Ishikawa (cell line): ENCODE data around the gene RXRA.

Source experiments
- CEBPB ChIP-seq: IDR thresholded peaks from 2 replicates; pipeline ENCODE4 v1.6.1; 2012
- CREB1 ChIP-seq: IDR thresholded peaks from 2 replicates; pipeline ENCODE4 v1.6.1; 2012; ENCODE audit warnings: low read depth
- EGR1 ChIP-seq: IDR thresholded peaks from 2 replicates; pipeline ENCODE4 v1.6.1; 2012
- EP300 ChIP-seq: IDR thresholded peaks from 2 replicates; pipeline ENCODE4 v1.6.1; 2012; ENCODE audit warnings: borderline replicate concordance
- FOXM1 ChIP-seq: IDR thresholded peaks from 2 replicates; pipeline ENCODE4 v1.6.1; 2012; ENCODE audit warnings: low read depth, borderline replicate concordance
- MAX ChIP-seq: IDR thresholded peaks from 2 replicates; pipeline ENCODE4 v1.6.1; 2012
- NFIC ChIP-seq: IDR thresholded peaks from 2 replicates; pipeline ENCODE4 v1.6.1; 2012
- RAD21 ChIP-seq: IDR thresholded peaks from 2 replicates; pipeline ENCODE4 v1.6.1; 2012; ENCODE audit warnings: low read depth
- REST ChIP-seq: IDR thresholded peaks from 2 replicates; pipeline ENCODE4 v1.6.1; 2012; ENCODE audit warnings: low read depth, mild to moderate bottlenecking
- TAF1 ChIP-seq: IDR thresholded peaks from 2 replicates; pipeline ENCODE4 v1.6.1; 2012; ENCODE audit warnings: low read depth, mild to moderate bottlenecking
- TCF12 ChIP-seq: IDR thresholded peaks from 2 replicates; pipeline ENCODE4 v1.6.1; 2012; ENCODE audit warnings: low read depth
- TEAD4 ChIP-seq: IDR thresholded peaks from 2 replicates; pipeline ENCODE4 v1.6.1; 2012
- USF1 ChIP-seq: IDR thresholded peaks from 2 replicates; pipeline ENCODE4 v1.6.1; 2012
- YY1 ChIP-seq: IDR thresholded peaks from 2 replicates; pipeline ENCODE4 v1.6.1; 2012; ENCODE audit warnings: low read depth
- ZBTB7A ChIP-seq: IDR thresholded peaks from 2 replicates; pipeline ENCODE4 v1.6.1; 2012; ENCODE audit warnings: low read depth

RXRA gene

GRCh38 chr9:134460206-134460605 lies 134.0 kb downstream of the RXRA start:
- no peak for TF ChIP-seq CEBPB

- no peak for TF ChIP-seq RAD21
- no peak for TF ChIP-seq EGR1
- no peak for TF ChIP-seq NFIC
- no peak for TF ChIP-seq CEBPB
- TF ChIP-seq ZBTB7A, result no peak
- no peak for TF ChIP-seq CREB1
- TF ChIP-seq MAX, result no peak
- no peak for TF ChIP-seq TCF12
- no peak for TF ChIP-seq EP300
- TF ChIP-seq USF1, result no peak
- no peak for TF ChIP-seq YY1
These were observed 134.6 kb downstream of the RXRA start for GRCh38 chr9:134460896-134461295.

- no peak for TF ChIP-seq CEBPB
These were observed 135.2 kb downstream of the RXRA start for GRCh38 chr9:134461426-134461982.

- TF ChIP-seq CEBPB, result no peak
- TF ChIP-seq NFIC, result no peak
- no peak for TF ChIP-seq MAX
- no peak for TF ChIP-seq EP300
- no peak for TF ChIP-seq CREB1
- no peak for TF ChIP-seq FOXM1
- TF ChIP-seq YY1, result no peak
- no peak for TF ChIP-seq TCF12
- no peak for TF ChIP-seq RAD21
- TF ChIP-seq TEAD4, result no peak
- TF ChIP-seq TAF1, result no peak
These were observed 136.1 kb downstream of the RXRA start for GRCh38 chr9:134462318-134462717.

GRCh38 chr9:134463280-134463679 lies 137.0 kb downstream of the RXRA start:
- TF ChIP-seq USF1, result no peak
- no peak for TF ChIP-seq CEBPB
- no peak for TF ChIP-seq RAD21
- TF ChIP-seq EP300, result no peak
- TF ChIP-seq FOXM1, result no peak
- TF ChIP-seq MAX, result no peak
- TF ChIP-seq TCF12, result no peak
- TF ChIP-seq EGR1, result no peak
- TF ChIP-seq TEAD4, result no peak
- no peak for TF ChIP-seq TAF1
- no peak for TF ChIP-seq ZBTB7A
- no peak for TF ChIP-seq CREB1
- no peak for TF ChIP-seq NFIC
- no peak for TF ChIP-seq YY1
- TF ChIP-seq REST, result no peak

- TF ChIP-seq CREB1 (no peak), TAF1 (no peak), EGR1 (no peak), TEAD4 (no peak), YY1 (no peak), REST (peak; percentile 75), ZBTB7A (no peak), MAX (no peak), RAD21 (no peak)
These were observed 140.8 kb downstream of the RXRA start for GRCh38 chr9:134466869-134467616.
